GM18909 (cell line): ENCODE results near the gene GGA3.
"Not testable (repeated sequence)": the region's sequence is repeated elsewhere in the genome, so short reads cannot be mapped to it uniquely, and the experiment has no call there.

Source experiments
- ATAC-seq: cut with Tn5 transposase; IDR thresholded peaks from one replicate; pipeline ENCODE4 v1.9.1; 2021; ENCODE audit warnings: mild to moderate bottlenecking; ENCODE audit not compliant: unreplicated experiment, poor library complexity

GGA3 gene

GRCh38 chr17:75261336-75262111, at the start of gene GGA3, which contains the start of gene MRPS7:
Gene GGA3 (minus strand): TSS chr17:75261606. CDS start chr17:75261587, 19 bp downstream.
Gene MRPS7 (plus strand): TSS chr17:75261879. CDS start chr17:75261901, 22 bp downstream.
- ATAC-seq = peak; percentile 91

GRCh38 chr17:75308732-75309629, 47.6 kb upstream of the GGA3 start:
- no peak for ATAC-seq

GRCh38 chr17:75307957-75308731, 46.7 kb upstream of the GGA3 start:
- ATAC-seq = no peak

GRCh38 chr17:75301502-75302206, 40.2 kb upstream of the GGA3 start:
- no peak for ATAC-seq

- no peak for ATAC-seq
Measured at GRCh38 chr17:75301049-75301448, 39.6 kb upstream of the GGA3 start.

GRCh38 chr17:75300280-75300679, 38.9 kb upstream of the GGA3 start:
- ATAC-seq = no peak

GRCh38 chr17:75295201-75296158, 34.1 kb upstream of the GGA3 start:
- peak; percentile 77 for ATAC-seq

- ATAC-seq = not testable (repeated sequence)
Measured at GRCh38 chr17:75292810-75293448, 31.5 kb upstream of the GGA3 start.

- peak; percentile 27 for ATAC-seq
Measured at GRCh38 chr17:75289832-75290337, 28.5 kb upstream of the GGA3 start.

- ATAC-seq = peak; percentile 94
Measured at GRCh38 chr17:75289115-75289831, 27.9 kb upstream of the GGA3 start, which contains the start of gene SLC25A19. Gene SLC25A19 (minus strand): TSS chr17:75289433. CDS start chr17:75286764, 2,669 bp downstream.

GRCh38 chr17:75288770-75289114, 27.3 kb upstream of the GGA3 start:
- ATAC-seq = peak; percentile 28

- no peak for ATAC-seq
Measured at GRCh38 chr17:75288359-75288758, 27.0 kb upstream of the GGA3 start.

- no peak for ATAC-seq
Measured at GRCh38 chr17:75287221-75287620, 25.8 kb upstream of the GGA3 start.

GRCh38 chr17:75285123-75285522, 23.7 kb upstream of the GGA3 start:
- ATAC-seq = no peak

- not testable (repeated sequence) for ATAC-seq
Measured at GRCh38 chr17:75280189-75280588, 18.8 kb upstream of the GGA3 start.

- ATAC-seq = no peak
Measured at GRCh38 chr17:75277664-75278071, 16.3 kb upstream of the GGA3 start.

GRCh38 chr17:75273977-75274708, 12.7 kb upstream of the GGA3 start:
- ATAC-seq = no peak
